COR-L47 (cell line): ENCODE results near the gene C2CD2.
"Not testable (repeated sequence)": the region's sequence is repeated elsewhere in the genome, so short reads cannot be mapped to it uniquely, and the experiment has no call there.

Experiments
- DNase-seq: peaks from one replicate; lab custom pipeline; 2025; lab: John Stamatoyannopoulos, UW

C2CD2 gene

GRCh38 chr21:41953831-41954653 is at the start of gene C2CD2:
C2CD2 (minus strand) TSS chr21:41954018; CDS start chr21:41953648, 370 bp downstream.
- DNase-seq: no peak

GRCh38 chr21:42003051-42003461 is 49.2 kb upstream of the C2CD2 start:
- no peak for DNase-seq

GRCh38 chr21:42002421-42002958 is 48.7 kb upstream of the C2CD2 start:
- DNase-seq: no peak

- no peak for DNase-seq
These were observed 48.0 kb upstream of the C2CD2 start for GRCh38 chr21:42001781-42002180.

- DNase-seq: no peak
These were observed 47.1 kb upstream of the C2CD2 start for GRCh38 chr21:42000908-42001307.

- no peak for DNase-seq
These were observed 43.8 kb upstream of the C2CD2 start for GRCh38 chr21:41997657-41998056.

GRCh38 chr21:41995577-41995976 is 41.8 kb upstream of the C2CD2 start:
- no peak for DNase-seq

- DNase-seq: not testable (repeated sequence)
These were observed 40.8 kb upstream of the C2CD2 start for GRCh38 chr21:41994613-41995012.

GRCh38 chr21:41993744-41994143 is 39.9 kb upstream of the C2CD2 start:
- no peak for DNase-seq

GRCh38 chr21:41992576-41992975 is 38.8 kb upstream of the C2CD2 start:
- no peak for DNase-seq

GRCh38 chr21:41991659-41992058 is 37.8 kb upstream of the C2CD2 start:
- DNase-seq: no peak

GRCh38 chr21:41989698-41990097 is 35.9 kb upstream of the C2CD2 start:
- no peak for DNase-seq

GRCh38 chr21:41987310-41987709 is 33.5 kb upstream of the C2CD2 start:
- no peak for DNase-seq

- DNase-seq: no peak
These were observed 32.0 kb upstream of the C2CD2 start for GRCh38 chr21:41985662-41986416.

GRCh38 chr21:41983229-41983628 is 29.4 kb upstream of the C2CD2 start:
- DNase-seq: no peak

- no peak for DNase-seq
These were observed 26.7 kb upstream of the C2CD2 start for GRCh38 chr21:41980561-41980960.

GRCh38 chr21:41979751-41980369 is 26.0 kb upstream of the C2CD2 start:
- DNase-seq: no peak

GRCh38 chr21:41979335-41979734 is 25.5 kb upstream of the C2CD2 start:
- no peak for DNase-seq

- no peak for DNase-seq
These were observed 23.5 kb upstream of the C2CD2 start for GRCh38 chr21:41977034-41977950.

- no peak for DNase-seq
These were observed 22.8 kb upstream of the C2CD2 start for GRCh38 chr21:41976611-41977010.
